CD4-positive, alpha-beta T cell treated with Interleukin-2 at 100 ng/mL for 4 hours (primary cell): ENCODE data around the gene TEX26.

Experiments
- DNase-seq: peaks from one replicate; pipeline ENCODE4 v3.0.0-alpha.2; 2020; ENCODE audit warnings: low spot score

TEX26 gene

GRCh38 chr13:31012655-31013024, 80.2 kb downstream of the TEX26 start:
- no peak for DNase-seq

GRCh38 chr13:31014456-31014855, 82.0 kb downstream of the TEX26 start:
- no peak for DNase-seq

GRCh38 chr13:31015199-31015598, 82.7 kb downstream of the TEX26 start:
- no peak for DNase-seq

GRCh38 chr13:31016342-31017325, 84.2 kb downstream of the TEX26 start:
- DNase-seq = no peak

- no peak for DNase-seq
Measured at GRCh38 chr13:31018511-31018910, 86.1 kb downstream of the TEX26 start.

GRCh38 chr13:31020996-31021395, 88.5 kb downstream of the TEX26 start:
- DNase-seq = no peak

- no peak for DNase-seq
Measured at GRCh38 chr13:31022288-31022895, 89.9 kb downstream of the TEX26 start.

- DNase-seq = no peak
Measured at GRCh38 chr13:31022928-31023530, 90.6 kb downstream of the TEX26 start.
